ENCODE measurements around the gene PLXNA4.

Gene PLXNA4

DNA sequence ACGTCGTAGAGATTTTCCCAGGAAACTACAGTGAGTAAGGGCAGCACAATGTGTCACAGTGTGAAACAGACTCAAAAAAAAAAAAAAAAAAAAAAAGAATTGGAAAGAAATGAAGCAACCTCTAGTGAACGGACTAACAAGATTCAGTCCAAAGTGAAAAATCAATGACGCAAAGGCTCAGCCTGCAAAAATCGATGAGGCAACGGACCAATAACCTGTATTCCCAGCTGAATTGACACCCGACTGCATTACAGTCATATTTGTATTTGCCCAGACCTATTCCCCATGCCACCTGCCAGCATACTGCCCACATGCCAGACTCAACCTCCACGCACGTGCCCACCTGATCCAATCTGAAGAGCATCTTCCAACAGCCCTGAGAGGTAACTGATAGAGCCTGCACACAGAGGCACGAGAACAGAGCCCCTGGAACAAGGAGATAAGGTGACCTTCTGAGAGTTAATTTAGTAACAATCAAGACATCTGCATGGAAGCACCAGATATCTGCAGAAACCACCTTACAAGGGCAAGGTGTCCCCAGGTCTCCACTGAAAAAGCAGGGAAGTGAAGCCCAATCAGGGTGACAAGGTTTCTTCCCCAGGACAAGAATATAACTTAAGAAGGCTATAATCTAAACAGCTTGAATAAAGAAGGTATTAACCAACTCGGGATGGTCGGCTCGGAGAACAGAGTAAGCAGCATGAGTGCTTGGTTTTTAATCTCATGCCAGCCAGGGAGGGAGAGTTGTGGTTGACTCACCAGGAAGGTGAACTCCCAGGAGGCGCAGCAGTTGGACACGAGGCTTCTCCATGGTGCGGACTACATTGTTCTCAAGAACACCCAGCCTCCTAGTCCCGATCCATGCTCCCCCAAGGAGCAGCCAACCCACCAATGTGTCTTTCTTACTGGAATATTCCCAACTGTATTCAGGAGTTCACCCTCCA is 48.5 kb downstream of the PLXNA4 start:
- no peak for DNase-seq

DNA sequence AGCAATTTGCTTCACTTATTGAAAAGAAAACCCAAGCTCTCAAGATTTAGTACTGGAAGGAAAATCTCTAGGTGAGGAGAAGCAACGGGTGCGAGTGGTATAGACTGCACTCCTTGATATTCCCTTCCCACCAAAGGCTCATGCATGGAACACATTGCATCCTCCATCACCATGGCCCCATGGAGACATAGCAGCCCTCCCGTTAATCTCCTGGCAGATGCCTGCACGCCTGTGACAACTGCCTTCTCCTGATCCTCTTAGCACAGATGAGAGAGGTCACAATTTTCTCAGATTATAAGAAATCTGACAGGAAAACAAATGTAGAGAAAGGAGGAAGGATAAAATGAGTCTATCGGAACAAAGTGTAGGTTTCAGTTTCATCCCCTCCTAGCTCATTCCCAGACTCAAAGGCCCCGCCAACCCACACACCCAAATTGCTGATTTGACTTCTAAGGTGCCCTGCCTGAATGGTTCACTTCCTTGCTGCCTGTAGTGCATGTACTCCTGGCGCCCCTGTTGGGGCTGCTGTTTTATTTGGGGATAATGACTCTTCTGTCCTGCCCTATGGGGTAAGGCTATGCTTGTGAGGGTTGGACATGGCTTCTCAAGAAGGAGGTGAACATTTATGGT is 50.0 kb downstream of the PLXNA4 start:
- no peak for DNase-seq

DNA sequence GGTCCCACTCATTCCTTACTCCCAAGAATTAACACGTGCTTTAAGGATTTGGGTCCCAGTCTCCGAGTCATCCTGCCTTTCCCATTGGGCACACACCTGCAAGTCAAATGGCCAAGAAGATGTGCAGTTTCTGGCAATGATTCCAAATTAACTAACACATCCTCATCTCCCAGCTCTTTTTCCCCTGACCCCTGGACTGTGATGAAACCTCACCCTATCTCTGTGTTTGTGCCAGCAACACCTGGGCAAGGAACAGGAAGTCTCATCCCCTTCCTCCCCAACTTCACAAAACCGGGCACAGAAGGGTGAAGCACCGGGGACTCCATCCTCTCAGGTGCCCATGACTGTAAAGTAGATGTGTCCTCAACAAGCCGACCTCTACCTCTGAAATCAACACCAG is 54.8 kb downstream of the PLXNA4 start:
- no peak for DNase-seq

DNA sequence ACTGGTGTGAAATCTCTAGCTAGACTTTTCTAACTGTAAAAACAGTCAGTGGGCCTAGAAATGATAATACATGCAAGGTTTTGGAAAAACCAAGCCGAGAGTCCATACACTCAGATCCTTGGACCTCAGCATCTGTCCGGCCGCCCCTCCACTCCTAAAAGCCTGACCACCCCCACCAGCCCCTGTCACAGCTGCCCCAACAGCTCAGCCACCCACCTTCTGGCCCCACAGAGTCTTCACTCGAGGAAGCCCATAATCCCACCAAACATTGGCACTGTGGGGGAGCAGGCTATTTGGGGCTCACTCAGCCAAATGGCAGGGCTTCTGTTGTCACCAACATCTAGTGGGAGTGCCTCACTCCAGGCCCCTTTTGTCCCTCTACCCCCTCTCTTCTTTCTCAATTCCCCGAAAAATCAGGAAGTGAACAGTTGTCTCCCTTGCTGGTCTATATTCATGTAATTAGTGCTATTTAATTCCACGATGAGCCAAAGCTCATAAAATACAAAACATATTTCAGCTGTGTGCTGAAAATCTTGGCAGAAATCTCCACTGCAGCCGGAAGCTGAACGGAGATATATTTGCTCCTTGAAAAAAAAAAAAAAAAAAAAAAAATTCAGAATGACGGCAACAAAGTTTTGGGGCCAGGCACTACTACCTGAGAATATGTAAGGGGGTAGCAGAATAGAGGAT is 55.5 kb downstream of the PLXNA4 start:
- DNase-seq, result no peak

DNA sequence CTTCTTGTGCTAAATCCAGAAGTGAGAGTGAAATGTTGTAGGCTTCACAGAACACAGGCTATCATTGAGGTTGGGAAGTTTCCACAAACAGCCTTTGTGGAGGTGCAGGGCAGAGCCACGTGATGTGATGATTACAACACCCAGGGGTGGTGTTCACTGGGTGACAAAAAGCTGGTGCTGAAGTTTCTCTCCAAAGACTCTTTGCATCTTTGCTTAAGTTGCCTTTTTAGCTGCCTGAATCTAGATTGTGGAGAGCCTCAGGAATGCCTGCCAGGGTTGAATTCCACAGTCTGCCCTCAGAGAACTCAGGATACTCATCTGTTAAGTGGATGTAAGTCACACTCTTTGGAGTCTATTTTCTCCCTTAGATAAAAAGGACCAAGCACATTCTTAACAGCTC is 56.3 kb downstream of the PLXNA4 start:
- DNase-seq, result no peak

DNA sequence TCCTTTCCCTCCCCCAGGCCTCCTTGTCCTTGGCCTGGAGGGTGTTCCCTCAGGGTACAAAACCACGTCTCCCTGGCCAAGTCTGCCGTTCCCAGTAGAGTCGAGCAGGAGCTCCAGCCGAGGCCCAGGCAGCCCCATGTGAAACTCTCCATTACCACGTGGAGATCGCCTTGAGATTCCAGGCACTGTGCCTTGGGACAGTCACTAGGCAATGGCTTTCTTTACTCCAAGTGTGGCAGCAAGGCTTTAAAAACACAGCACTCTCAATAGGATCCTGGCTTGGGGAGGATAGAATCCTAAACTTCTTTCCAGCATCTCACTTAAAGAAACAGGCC is 57.5 kb downstream of the PLXNA4 start:
- DNase-seq, result no peak

DNA sequence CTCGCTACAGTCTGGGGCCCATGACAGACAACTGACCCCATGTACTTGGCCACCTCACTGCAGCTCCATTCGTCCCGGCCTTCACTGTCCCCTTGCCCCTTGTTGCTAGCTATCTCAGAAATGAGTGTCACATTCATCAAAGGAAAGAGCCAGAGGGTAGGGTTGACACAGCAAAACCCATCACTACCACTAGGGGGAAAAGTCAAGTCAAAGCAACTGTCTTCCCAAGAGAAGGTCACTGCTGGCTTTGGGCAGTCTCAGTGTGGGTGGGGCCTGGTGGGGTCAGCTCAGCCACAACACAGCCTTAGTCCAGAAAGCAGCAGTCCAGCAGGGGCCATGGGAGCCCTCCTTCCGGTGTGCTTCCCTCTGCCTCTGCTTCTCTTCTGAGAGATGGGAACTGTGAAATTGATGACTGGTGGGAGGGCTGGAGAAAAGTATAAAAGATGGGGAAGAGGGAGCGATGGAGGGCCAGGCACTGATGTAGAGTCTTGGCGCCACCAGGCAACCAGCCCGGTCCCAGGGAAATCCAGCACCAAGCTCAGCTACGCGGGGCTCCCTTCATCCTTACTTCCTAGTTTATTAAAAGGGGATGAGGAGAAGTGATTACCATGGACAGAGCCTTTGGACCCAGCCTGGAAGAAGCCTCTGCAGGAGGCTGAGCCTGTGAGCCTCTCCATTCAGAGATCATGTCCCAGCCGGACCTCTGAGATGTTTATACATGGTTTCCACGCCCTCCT is 58.0 kb downstream of the PLXNA4 start:
- no peak for DNase-seq

DNA sequence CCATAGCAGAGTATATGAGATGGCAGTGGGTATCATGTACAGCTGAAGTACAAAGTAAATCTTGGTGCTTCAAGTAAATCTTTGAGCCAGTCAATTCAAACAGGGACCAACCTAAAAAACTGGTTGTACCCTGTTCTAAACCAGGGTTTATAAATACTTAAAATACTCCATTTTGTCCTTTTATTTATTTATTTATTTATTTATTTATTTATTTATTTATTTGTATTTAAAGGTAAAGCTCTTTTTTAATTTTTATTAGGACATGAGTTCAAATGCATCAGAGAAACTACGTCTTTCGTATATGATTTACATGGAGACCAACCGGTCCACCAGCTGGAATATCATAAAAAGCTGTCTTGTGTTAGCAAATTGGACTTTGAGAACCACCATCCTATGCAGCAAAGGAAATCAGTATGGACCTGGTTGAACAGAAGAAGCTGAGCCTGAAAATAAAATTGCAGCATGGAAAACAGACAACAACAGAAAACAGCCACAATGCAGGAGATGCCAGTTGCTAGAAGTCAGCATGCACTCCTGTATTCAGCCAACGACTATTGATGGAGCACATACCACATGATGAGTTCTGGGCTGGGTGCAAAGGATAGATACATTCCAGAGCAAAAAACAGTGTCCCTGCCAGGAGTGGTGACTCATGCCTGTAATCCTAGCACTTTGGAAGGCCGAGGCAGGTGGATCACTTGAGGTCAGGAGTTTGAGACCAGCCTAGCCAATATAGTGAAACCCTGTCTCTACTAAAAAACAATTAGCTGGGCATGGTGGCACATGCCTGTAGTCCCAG is 60.0 kb downstream of the PLXNA4 start:
- no peak for DNase-seq

DNA sequence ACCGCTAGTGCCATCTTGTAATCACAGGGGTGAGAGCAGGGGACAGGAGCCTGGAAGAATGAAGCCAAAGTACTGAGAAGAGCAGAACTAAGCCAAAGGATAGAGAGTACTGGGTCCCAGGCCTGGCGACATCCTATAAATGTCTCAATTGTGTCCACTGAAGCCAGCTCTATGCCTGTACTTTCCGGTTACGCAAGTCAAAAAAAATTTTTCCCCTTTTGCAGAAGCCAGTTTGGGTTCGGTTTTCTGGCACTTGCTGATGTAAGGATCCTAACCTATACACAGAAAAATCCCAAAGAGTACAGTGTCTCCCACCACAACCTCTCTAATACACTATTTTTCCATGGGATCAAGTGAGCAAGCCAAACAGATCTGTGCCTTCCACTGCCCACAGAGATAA is 61.1 kb downstream of the PLXNA4 start:
- no peak for DNase-seq

DNA sequence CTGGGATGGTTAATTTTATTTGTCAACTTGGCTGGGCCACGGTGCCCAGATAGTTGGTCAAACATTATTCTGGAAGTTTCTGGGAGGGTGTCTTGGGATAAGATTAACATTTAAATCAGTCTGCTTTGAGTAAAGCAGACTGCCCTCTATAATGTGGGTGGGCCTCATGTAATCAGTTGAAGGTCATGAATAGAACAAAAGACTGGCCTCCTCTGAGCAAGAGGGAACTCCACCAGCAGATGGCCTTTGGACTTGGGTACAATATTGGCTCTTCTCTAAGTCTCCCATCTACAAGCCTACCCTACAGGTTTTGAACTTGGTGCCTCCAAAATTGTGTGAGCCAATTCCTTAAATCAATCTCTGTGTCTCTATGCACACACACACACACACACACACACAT is 61.8 kb downstream of the PLXNA4 start:
- DNase-seq, result no peak

DNA sequence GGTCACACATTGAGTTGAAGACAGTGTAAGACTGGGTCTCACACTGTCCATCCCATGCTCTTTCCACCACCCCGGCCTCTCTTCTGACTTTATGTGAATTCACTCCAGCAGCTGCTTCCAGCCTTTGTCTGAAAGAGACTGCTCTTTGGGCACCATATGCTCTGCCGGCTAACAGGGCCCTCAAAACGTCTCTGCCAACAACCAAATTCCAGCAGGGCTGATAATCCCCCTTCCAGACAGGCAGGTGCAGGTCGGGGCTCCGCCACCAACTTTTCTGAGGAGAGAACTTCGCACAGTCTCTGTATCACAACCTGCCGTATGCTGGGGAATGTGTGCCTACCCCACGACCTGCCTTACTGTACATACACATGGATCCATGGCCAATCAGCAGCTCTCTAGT is 64.3 kb downstream of the PLXNA4 start:
- no peak for DNase-seq

DNA sequence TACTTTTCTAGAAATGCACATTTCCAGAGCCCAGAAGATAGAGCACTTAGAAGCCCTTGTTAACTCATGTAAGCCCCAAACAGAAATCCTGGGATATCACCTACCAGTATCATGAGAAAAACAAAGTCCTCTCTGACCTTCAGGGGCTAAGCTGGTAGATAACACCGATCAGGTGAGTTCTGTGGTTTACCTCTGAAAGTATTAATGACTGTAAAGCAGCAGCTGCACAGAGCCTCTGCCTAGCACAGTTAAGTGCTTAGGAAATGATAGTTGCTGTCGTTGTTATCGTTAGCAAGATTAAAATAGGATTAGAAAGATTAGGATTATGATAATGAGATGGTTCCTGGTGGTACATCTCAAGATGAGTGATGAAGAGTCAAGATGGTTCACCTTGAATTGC is 64.9 kb downstream of the PLXNA4 start:
- DNase-seq, result no peak

DNA sequence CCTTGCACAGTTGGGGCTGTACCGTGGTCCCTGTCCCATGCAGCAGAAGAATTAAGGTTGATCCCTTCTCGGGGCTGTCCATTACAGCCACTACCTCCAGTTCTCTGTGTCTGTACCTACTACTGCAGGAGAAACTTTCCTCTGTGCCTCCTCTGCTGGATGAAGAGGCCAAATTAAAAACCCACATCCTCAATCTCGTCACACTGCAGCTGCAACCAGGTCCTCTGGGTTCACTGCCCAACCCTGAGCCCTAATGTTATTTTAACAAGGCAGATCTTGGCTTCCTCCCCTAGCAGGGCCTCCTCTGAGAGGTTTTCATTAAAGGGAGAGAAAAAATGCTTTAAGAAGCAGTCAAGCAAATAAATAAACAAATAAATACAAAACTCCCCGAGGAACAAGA is 66.6 kb downstream of the PLXNA4 start:
- DNase-seq, result no peak

DNA sequence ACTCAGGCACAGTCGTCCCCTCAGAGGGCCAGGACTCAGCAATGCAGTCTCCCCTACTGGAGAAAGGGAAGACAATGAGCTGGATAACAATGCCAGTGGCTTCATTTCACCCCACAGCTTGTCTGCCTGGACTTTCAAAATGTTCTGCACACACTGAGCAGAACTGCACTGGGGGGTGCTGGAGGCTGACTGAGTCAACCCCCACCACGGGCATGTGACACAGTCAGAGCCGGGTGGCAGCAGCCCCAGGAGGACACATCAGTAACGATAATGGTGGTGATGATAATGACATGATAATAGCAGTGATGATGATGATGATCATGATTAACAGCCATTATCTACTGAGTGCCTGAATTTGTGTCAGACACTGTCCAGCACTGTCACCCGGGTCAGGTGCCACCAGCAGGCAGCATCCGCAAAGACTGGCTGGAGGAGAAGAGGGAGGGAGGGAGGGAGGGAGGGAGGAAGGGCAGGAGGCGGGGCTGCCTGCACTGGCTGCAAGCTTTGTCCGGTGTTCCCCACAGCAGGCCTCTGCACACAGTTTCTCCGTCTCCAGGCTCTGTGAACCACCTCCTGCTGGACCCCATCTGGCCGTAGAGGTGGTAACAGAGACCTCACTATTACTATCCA is 67.4 kb downstream of the PLXNA4 start:
- DNase-seq, result no peak

DNA sequence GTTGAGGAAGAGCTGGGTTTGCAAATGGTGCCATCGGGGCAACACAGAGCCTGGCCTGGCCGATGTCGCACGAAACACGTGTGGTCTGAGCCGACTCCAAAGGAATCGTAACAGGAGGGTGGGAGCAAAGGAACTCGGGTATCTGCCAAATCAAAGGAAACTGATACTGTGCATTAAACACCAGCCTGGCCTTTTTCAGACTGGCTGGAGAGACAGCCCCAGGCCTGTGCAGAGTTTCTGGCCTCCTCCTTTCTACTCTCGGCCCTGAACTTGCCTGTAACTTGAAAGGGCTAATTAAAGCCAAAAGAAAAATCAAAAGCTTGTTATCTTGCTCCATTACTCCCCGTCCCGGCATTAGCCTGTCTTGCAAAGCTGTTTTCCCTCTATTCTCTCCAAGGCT is 71.4 kb downstream of the PLXNA4 start:
- no peak for DNase-seq

DNA sequence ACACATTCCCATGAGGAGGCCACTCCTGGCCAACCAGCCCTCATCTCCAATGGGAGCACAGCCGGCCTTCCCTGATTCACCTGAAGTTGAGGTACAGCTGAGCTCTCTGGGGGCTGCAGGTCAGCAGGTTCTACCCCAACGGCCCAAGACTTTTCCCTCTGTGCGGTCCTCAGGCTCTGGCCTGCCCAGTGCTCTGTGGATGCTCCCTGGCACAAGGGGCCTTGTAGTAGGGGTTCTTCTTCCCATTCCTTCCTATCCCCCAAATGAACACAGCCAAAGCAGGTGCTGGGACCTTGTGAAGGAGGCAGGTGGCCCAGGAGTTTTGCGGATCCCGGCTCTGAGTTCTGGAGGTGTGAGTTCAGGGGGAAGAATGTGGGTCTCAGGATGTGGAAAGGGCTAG is 72.2 kb downstream of the PLXNA4 start:
- DNase-seq, result no peak

DNA sequence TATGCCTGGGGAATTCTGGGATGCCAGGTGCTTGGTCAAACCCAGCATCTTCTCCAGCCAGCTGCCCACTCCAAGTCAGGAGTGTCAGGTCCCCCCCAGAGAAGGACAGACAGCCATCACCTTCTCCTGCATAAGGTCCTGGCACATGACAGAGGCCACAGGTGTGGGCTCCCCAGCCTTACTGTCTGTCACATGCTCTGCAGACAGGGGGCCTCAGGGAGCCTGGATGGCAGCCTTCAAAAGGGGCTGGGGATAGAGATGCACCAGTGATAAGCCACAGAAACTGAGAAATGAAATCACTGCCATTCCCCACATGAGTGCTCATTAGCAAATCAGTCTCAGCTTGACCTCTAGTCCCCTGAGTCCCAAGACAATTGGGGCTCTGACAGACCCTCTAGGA is 72.9 kb downstream of the PLXNA4 start:
- no peak for DNase-seq

DNA sequence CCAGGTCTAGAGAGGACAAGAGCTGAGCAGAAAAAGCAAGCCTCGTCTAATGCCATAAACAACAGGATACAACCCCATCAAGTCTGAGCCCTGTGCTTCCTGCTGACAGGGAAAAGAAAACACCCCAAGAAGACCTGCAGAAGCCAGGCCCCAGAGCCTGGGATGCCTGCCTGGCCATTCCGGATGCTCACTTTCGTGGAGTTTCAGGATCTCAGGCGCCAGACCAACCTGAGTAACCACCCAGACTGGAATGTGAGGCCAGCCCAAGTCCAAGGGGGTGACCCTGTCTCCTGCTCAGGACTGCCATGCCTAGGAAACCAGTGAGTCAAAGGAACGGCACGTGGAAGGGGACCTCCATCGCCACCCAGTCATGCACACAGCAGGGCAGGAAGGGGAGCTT is 74.3 kb downstream of the PLXNA4 start:
- no peak for DNase-seq

DNA sequence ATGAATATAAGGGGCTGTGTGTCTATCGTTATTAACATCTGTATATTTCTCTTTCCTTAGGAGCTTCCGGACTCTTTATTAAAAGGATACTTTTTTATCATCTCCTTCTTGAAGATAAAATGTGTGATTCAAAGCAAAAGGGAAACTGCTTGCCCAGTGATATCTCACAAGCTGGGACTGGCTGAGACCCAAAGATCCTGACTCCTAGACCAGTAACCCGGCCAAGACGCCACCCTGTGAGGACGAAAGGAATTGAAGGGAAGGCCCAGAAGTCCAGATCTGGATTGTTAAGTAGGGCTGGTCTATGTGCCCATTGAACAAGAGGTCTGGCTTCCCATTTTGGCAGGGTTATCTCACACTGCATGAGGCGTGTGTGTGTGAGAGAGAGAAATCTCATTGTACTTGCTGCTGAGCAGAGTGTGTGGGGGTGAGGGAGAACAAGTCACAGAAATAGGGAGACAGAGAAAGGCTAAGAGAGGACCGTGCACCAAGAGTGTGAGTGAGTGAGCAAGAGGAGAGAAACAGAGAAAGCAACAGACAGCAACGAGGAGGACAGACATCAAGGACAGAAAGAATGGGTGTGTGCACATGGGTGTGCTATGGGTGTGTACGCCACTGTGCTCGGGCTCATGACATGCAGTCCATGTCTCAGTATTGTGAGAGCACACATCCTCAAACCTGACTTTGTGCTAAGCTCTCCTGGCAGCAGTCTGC is 75.4 kb downstream of the PLXNA4 start:
- DNase-seq, result no peak

DNA sequence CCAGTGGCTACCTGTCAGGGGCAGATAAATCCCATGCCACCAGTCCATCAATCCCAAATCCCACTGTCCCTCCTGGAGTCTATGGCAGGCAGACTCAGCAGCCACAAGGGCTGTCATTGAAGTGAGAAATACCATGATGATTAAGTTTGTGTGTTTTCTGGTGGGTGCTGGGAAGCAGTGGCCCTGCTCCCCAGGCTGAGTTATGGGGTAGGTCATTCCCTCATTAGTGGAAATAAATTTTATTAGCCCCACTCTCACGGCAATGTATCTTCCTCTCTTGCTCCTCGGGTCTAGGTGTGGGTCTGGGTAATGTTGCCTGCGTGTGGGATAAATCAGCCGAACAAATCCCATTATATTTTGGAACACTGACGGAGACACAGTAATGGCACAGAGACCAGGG is 76.8 kb downstream of the PLXNA4 start:
- DNase-seq, result no peak

DNA sequence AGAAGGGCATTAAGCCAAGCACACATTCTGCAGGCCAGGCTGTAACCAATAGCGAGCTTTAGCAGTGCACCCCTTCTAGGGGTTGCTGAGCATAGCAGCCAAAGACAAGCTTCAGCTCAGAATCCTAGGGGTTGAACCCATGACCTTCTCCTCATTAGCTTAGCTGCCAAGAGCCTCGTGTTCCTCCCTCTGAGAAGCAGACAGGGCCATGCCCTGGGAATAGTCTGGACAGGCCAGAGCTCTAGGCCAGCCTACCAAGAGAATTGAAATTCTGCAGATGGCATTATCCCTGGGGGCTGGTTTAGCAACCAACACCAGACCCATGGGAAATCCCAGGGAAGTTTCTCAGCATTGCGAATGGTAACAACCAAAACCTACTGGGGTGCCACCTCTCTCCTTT is 77.2 kb downstream of the PLXNA4 start:
- DNase-seq, result no peak
